K562 (cell line): ENCODE measurements around the gene U2AF1L4. TPM values are rescaled to one million over a fixed set of nuclear protein-coding genes. Genes with fewer than 3 reads are reported as not detected.
A peak's percentile ranks its signal among the peaks of the same experiment; 100 is the strongest.

ENCODE experiments used
- BRD4 ChIP-seq: fragments of 200-600 bp; sonication (generic); IDR thresholded peaks from 2 replicates; pipeline ENCODE4 v1.6.1; 2017; ENCODE audit warnings: inconsistent platforms
- CBX8 ChIP-seq: fragments of 200-600 bp; sonication (generic); IDR thresholded peaks from 2 replicates; pipeline ENCODE4 v1.6.1; 2012; ENCODE audit warnings: borderline replicate concordance, mixed run types, low read depth, mild to moderate bottlenecking, moderate library complexity, mixed read lengths, low read length, control low read depth, inconsistent platforms; ENCODE audit not compliant: poor library complexity, severe bottlenecking; ENCODE audit errors: extremely low read depth
- GATAD2B ChIP-seq: fragments of 450-650 bp; IDR thresholded peaks from 2 replicates; pipeline ENCODE4 v1.6.1; 2017; ENCODE audit warnings: mild to moderate bottlenecking, borderline replicate concordance
- HMGXB4 ChIP-seq: sonication (generic); formaldehyde crosslinking; IDR thresholded peaks from 2 replicates; pipeline ENCODE4 v1.8.1; 2023; ENCODE audit warnings: mild to moderate bottlenecking, missing genetic modification reagents
- HNRNPH1 ChIP-seq: fragments of 200-400 bp; formaldehyde crosslinking; optimal IDR thresholded peaks from 2 replicates; pipeline ENCODE3; 2017; ENCODE audit warnings: low read depth, mild to moderate bottlenecking, low read length, moderate library complexity
- KHSRP ChIP-seq: fragments of 450-650 bp; IDR thresholded peaks from 2 replicates; pipeline ENCODE4 v1.6.1; 2017
- KLF13 ChIP-seq: fragments of 450-650 bp; IDR thresholded peaks from 2 replicates; pipeline ENCODE4 v1.6.1; 2016; ENCODE audit warnings: missing genetic modification characterization, low read depth, mild to moderate bottlenecking, missing compliant biosample characterization, moderate library complexity, borderline replicate concordance
- MTA2 ChIP-seq: fragments of 450-650 bp; IDR thresholded peaks from 2 replicates; pipeline ENCODE4 v1.6.1; 2016; ENCODE audit warnings: low read depth
- POLR2A ChIP-seq: fragments of 450-650 bp; conservative IDR thresholded peaks from 2 replicates; pipeline ENCODE4 v1.6.1; 2016
- POLR2G ChIP-seq: fragments of 200-400 bp; formaldehyde crosslinking; IDR thresholded peaks from 2 replicates; pipeline ENCODE4 v1.6.1; 2017; ENCODE audit warnings: low read depth, mild to moderate bottlenecking, antibody characterized with exemption, low read length, moderate library complexity
- RBM25 ChIP-seq: fragments of 200-400 bp; formaldehyde crosslinking; IDR thresholded peaks from 2 replicates; pipeline ENCODE4 v1.6.1; 2018; ENCODE audit warnings: low read length, low read depth, moderate library complexity; ENCODE audit not compliant: severe bottlenecking
- RBM34 ChIP-seq: fragments of 200-400 bp; formaldehyde crosslinking; IDR thresholded peaks from 2 replicates; pipeline ENCODE4 v1.6.1; 2018; ENCODE audit warnings: low read length, borderline replicate concordance; ENCODE audit not compliant: insufficient read depth
- RCOR1 ChIP-seq, 2 experiments: IDR thresholded peaks; 2 replicates each; pipeline ENCODE4 v1.6.1; 2012; ENCODE audit warnings: low read depth in 2 of 2, low read length in 2 of 2, borderline replicate concordance in 1 of 2, improper control_type of control experiment in 1 of 2
- SLC30A9 ChIP-seq: fragments of 250-450 bp; sonication (Bioruptor Pico); IDR thresholded peaks from 2 replicates; pipeline ENCODE4 v1.8.0; 2022; ENCODE audit warnings: mild to moderate bottlenecking, moderate library complexity
- SMC3 ChIP-seq: conservative IDR thresholded peaks from 2 replicates; pipeline ENCODE4 v1.6.1; 2011; ENCODE audit warnings: low read depth, low read length, improper control_type of control experiment; ENCODE audit not compliant: insufficient read depth
- STAT5B ChIP-seq: fragments of 250-450 bp; sonication (Bioruptor Pico); IDR thresholded peaks from 2 replicates; pipeline ENCODE4 v1.8.0; 2021; ENCODE audit warnings: mild to moderate bottlenecking, inconsistent platforms
- XRCC4 ChIP-seq: IDR thresholded peaks from one replicate; pipeline ENCODE4 v1.6.1; 2011; ENCODE audit not compliant: insufficient read depth, insufficient read length; ENCODE audit errors: extremely low read depth
- ZBTB43 ChIP-seq: sonication (generic); formaldehyde crosslinking; IDR thresholded peaks from 2 replicates; pipeline ENCODE4 v1.8.0; 2023; ENCODE audit warnings: mild to moderate bottlenecking, missing genetic modification reagents
- ZKSCAN1 ChIP-seq: fragments of 150-350 bp; IDR thresholded peaks from 2 replicates; pipeline ENCODE4 v1.6.1; 2016; ENCODE audit warnings: low read depth, low read length
- ZNF23 ChIP-seq: fragments of 250-450 bp; sonication (Bioruptor Pico); IDR thresholded peaks from 2 replicates; pipeline ENCODE4 v1.4.0; 2020; ENCODE audit warnings: mild to moderate bottlenecking
- ZNF316 ChIP-seq: fragments of 450-650 bp; IDR thresholded peaks from 2 replicates; pipeline ENCODE4 v1.6.1; 2016
- ZNF431 ChIP-seq: sonication (generic); formaldehyde crosslinking; IDR thresholded peaks from 2 replicates; pipeline ENCODE4 v1.8.0; 2022; ENCODE audit warnings: mild to moderate bottlenecking, missing genetic modification reagents
- polyA plus RNA-seq, 8 experiments: library from polyadenylated mRNA; depleted of rRNA in 4 of 8; stranded (reverse) in 5 of 8; unstranded in 3 of 8; fragments of >200 nt; fragmentation: Nextera tagmentation in 2 of 8; fragmentation: Illumina TruSeq in 1 of 8; extraction: Ambion mirVana in 2 of 8; extraction: Trizol in 1 of 8; gene quantifications; 2 replicates each; pipeline versions ENCODE4 v1.2.1 to v1.2.3, GENCODE V29; 2011 to 2014; ENCODE audit warnings: inconsistent platforms in 1 of 8, missing spikeins in 1 of 8
- total RNA-seq, 7 experiments: library from RNA; depleted of rRNA in 6 of 7; stranded (reverse); fragments of >200 nt in 6 of 7; fragmentation: Illumina TruSeq in 2 of 7; extraction: Trizol in 2 of 7; gene quantifications; 2 replicates each; pipeline versions ENCODE4 v1.2.1 to v1.2.3, GENCODE V29; 2011 to 2021; ENCODE audit warnings: low replicate concordance in 1 of 7
- TF ChIP-seq, protein P1 (sequence below): IDR thresholded peaks from 3 replicates; pipeline ENCODE4 v1.6.1; 2011; ENCODE audit warnings: borderline replicate concordance, mild to moderate bottlenecking; ENCODE audit not compliant: insufficient read length, insufficient read depth
- TF ChIP-seq, protein P2 (sequence below): fragments of 250-450 bp; sonication (Bioruptor Pico); IDR thresholded peaks from 2 replicates; pipeline ENCODE4 v1.8.0; 2022; ENCODE audit warnings: moderate library complexity, mild to moderate bottlenecking, inconsistent platforms

U2AF1L4 gene
- total and polyA plus RNA-seq, 9 of the 15 experiments (the other 6 are each of a cell fraction or from before 2014, with no cell fraction given), result 8.4 to 19.5 (median 12.6) TPM

GRCh38 chr19:35716801-35717664 is 28.2 kb downstream of the U2AF1L4 start (continued):
- no peak for TF ChIP-seq XRCC4
- TF ChIP-seq POLR2A, result peak; percentile 63
- TF ChIP-seq KHSRP, result no peak
- TF ChIP-seq BRD4, result no peak
- TF ChIP-seq ZBTB43, result no peak
- TF ChIP-seq RBM25, result no peak
- TF ChIP-seq HNRNPH1, result no peak
- TF ChIP-seq ZNF23 (CRISPR knock-in tag), result no peak
- peak; percentile 88 for TF ChIP-seq POLR2G
- peak; percentile 88; the same call in 1 of the 2 replicates for TF ChIP-seq KLF13
- 0 out of 2 replicates have a peak, but pooled peaks have one; percentile 35 for TF ChIP-seq ZNF431 (CRISPR knock-in tag)
- TF ChIP-seq SLC30A9 (CRISPR knock-in tag), result no peak
- TF ChIP-seq ZNF316, result no peak
- peak in 1 of 2 experiments; percentile 83; a peak in 2 of 4 replicates for TF ChIP-seq RCOR1 (IDR thresholded peaks at IDR 0.05; ENCODE audit: borderline replicate concordance in 1 of 2, low read depth in 2 of 2, low read length in 2 of 2)
- TF ChIP-seq, protein P1, sequence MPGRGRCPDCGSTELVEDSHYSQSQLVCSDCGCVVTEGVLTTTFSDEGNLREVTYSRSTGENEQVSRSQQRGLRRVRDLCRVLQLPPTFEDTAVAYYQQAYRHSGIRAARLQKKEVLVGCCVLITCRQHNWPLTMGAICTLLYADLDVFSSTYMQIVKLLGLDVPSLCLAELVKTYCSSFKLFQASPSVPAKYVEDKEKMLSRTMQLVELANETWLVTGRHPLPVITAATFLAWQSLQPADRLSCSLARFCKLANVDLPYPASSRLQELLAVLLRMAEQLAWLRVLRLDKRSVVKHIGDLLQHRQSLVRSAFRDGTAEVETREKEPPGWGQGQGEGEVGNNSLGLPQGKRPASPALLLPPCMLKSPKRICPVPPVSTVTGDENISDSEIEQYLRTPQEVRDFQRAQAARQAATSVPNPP, result no peak
- TF ChIP-seq HMGXB4, result no peak; the same call in 1 of the 2 replicates
- TF ChIP-seq RBM34, result no peak
- TF ChIP-seq, protein P2, sequence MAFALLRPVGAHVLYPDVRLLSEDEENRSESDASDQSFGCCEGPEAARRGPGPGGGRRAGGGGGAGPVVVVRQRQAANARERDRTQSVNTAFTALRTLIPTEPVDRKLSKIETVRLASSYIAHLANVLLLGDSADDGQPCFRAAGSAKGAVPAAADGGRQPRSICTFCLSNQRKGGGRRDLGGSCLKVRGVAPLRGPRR (CRISPR knock-in tag), result no peak
- no peak for TF ChIP-seq CBX8
- no peak for TF ChIP-seq ZKSCAN1
- TF ChIP-seq GATAD2B, result no peak
- no peak for TF ChIP-seq STAT5B (CRISPR knock-in tag)
- peak; percentile 74 for TF ChIP-seq SMC3
- TF ChIP-seq MTA2, result no peak
